ENCODE data around the gene ERF. TPM values are rescaled to one million over a fixed set of nuclear protein-coding genes. Genes with fewer than 3 reads are reported as not detected.
A peak's percentile ranks its signal among the peaks of the same experiment; 100 is the strongest.

ERF gene
- polyA plus RNA-seq, 3 donors, result 74.2 to 96.3 (median 86.2) TPM

GRCh38 chr19:42244347-42245220, 10.3 kb downstream of the ERF start:
- peak; percentile 95 for DNase-seq

- DNase-seq, result peak; percentile 99
Observed at GRCh38 chr19:42242512-42243409, 12.2 kb downstream of the ERF start, which contains the start of gene GSK3A. GSK3A (minus strand) TSS chr19:42242602; CDS start chr19:42242465, 137 bp downstream.

- DNase-seq, result no peak
Observed at GRCh38 chr19:42242069-42242511, 12.8 kb downstream of the ERF start.

- DNase-seq, result no peak
Observed at GRCh38 chr19:42241279-42241678, 13.6 kb downstream of the ERF start.

- no peak for DNase-seq
Observed at GRCh38 chr19:42239544-42240220, 15.2 kb downstream of the ERF start.

GRCh38 chr19:42235181-42235580, 19.7 kb downstream of the ERF start:
- no peak for DNase-seq

GRCh38 chr19:42234364-42234763, 20.6 kb downstream of the ERF start:
- DNase-seq, result no peak

- DNase-seq, result no peak
Observed at GRCh38 chr19:42233678-42234292, 21.1 kb downstream of the ERF start.

GRCh38 chr19:42233106-42233505, 21.8 kb downstream of the ERF start:
- DNase-seq, result no peak

- no peak for DNase-seq
Observed at GRCh38 chr19:42232435-42232834, 22.5 kb downstream of the ERF start.

- no peak for DNase-seq
Observed at GRCh38 chr19:42230571-42230970, 24.4 kb downstream of the ERF start.

- no peak for DNase-seq
Observed at GRCh38 chr19:42229855-42230351, 25.0 kb downstream of the ERF start.

- no peak for DNase-seq
Observed at GRCh38 chr19:42229301-42229854, 25.6 kb downstream of the ERF start.

GRCh38 chr19:42228641-42229040, 26.3 kb downstream of the ERF start:
- DNase-seq, result no peak

GRCh38 chr19:42226886-42227285, 28.0 kb downstream of the ERF start:
- no peak for DNase-seq

- DNase-seq, result no peak
Observed at GRCh38 chr19:42225718-42226292, 29.1 kb downstream of the ERF start.

- DNase-seq, result no peak
Observed at GRCh38 chr19:42224940-42225717, 29.8 kb downstream of the ERF start.

GRCh38 chr19:42220751-42221097, 34.2 kb downstream of the ERF start:
- DNase-seq, result no peak

- peak; percentile 98 for DNase-seq
Observed at GRCh38 chr19:42219812-42220750, 34.8 kb downstream of the ERF start, which contains the start of gene ZNF526. ZNF526 (plus strand) TSS chr19:42220312; CDS start chr19:42224404, 4,092 bp downstream.
